H1 (cell line): Measurements from ENCODE around the gene INPPL1. TPM values are rescaled to one million over a fixed set of nuclear protein-coding genes. Genes with fewer than 3 reads are reported as not detected.

Experiments
- CTCF ChIA-PET: fragments of 300-600 bp; sonication (Branson Sonifier 250); formaldehyde crosslinking; loops from one replicate; lab custom pipeline; 2021; ENCODE audit not compliant: partially characterized antibody; lab: Charles Lee
- POLR2A ChIA-PET: fragments of 300-600 bp; sonication (Branson Sonifier 250); formaldehyde crosslinking; loops from one replicate; lab custom pipeline; 2021; ENCODE audit warnings: inconsistent platforms; ENCODE audit not compliant: partially characterized antibody; lab: Charles Lee
- DNase-seq, 2 experiments: peaks; one replicate each; pipeline versions ENCODE4 v3.0.0 to v3.0.0-alpha.2; 2010 to 2022; ENCODE audit warnings: low spot score in 2 of 2, low read depth in 1 of 2, mixed read lengths in 1 of 2
- FAIRE-seq: peaks from 2 replicates; lab custom pipeline; 2011; peaks lifted over from hg19 to GRCh38; lab: Jason Lieb, UNC
- H2AFZ ChIP-seq: 2 replicates; pipeline ENCODE4 v1.8.1; 2012; ENCODE audit warnings: low read length, inconsistent platforms
- H2AK5ac ChIP-seq: 2 replicates; pipeline ENCODE4 v1.6.1; 2013; ENCODE audit warnings: low read depth, low read length
- H2BK120ac ChIP-seq: replicated peaks from 2 replicates; pipeline ENCODE3; 2013; ENCODE audit warnings: low read depth, low read length, inconsistent platforms
- H2BK12ac ChIP-seq: 2 replicates; pipeline ENCODE4 v1.6.1; 2013; ENCODE audit warnings: low read depth, low read length
- H2BK15ac ChIP-seq: 2 replicates; pipeline ENCODE4 v1.6.1; 2013; ENCODE audit warnings: low read length
- H2BK20ac ChIP-seq: 2 replicates; pipeline ENCODE4 v1.6.1; 2013; ENCODE audit warnings: low read length
- H2BK5ac ChIP-seq: 2 replicates; pipeline ENCODE4 v1.6.1; 2013; ENCODE audit warnings: low read depth, low read length
- H3K14ac ChIP-seq: 2 replicates; pipeline ENCODE4 v1.6.1; 2013; ENCODE audit warnings: inconsistent platforms; ENCODE audit not compliant: insufficient read length
- H3K18ac ChIP-seq: 2 replicates; pipeline ENCODE4 v1.6.1; 2013; ENCODE audit warnings: low read length; ENCODE audit errors: extremely low read depth
- H3K23ac ChIP-seq: 2 replicates; pipeline ENCODE4 v1.6.1; 2013; ENCODE audit warnings: inconsistent platforms; ENCODE audit not compliant: insufficient read length
- H3K23me2 ChIP-seq: 2 replicates; pipeline ENCODE4 v1.6.1; 2013; ENCODE audit warnings: low read depth, low read length
- H3K27ac ChIP-seq: 2 replicates; pipeline ENCODE4 v1.6.1; 2011; ENCODE audit warnings: low read depth, low read length, inconsistent platforms
- H3K27me3 ChIP-seq, 4 experiments: replicated peaks in 1 of 4; 1 replicate in 1 of 4; 2 replicates in 3 of 4; pipeline versions ENCODE4 v1.6.1 to v1.8.1; 2011 to 2013; ENCODE audit warnings: low read length in 3 of 4, mild to moderate bottlenecking in 3 of 4, inconsistent platforms in 2 of 4, mixed read lengths in 2 of 4, moderate library complexity in 1 of 4; ENCODE audit not compliant: control insufficient read depth in 3 of 4, insufficient read depth in 3 of 4; ENCODE audit errors: extremely low read depth in 1 of 4
- H3K36me3 ChIP-seq, 4 experiments: 2 replicates each; pipeline versions ENCODE4 v1.6.1 to v1.8.1; 2011 to 2013; ENCODE audit warnings: mild to moderate bottlenecking in 4 of 4, low read length in 3 of 4, moderate library complexity in 2 of 4, control low read depth in 1 of 4, inconsistent platforms in 1 of 4; ENCODE audit not compliant: insufficient read depth in 4 of 4, control insufficient read depth in 2 of 4
- H3K4ac ChIP-seq: replicated peaks from 2 replicates; pipeline ENCODE3; 2013; ENCODE audit warnings: low read length, low read depth, mixed read lengths, inconsistent platforms; ENCODE audit not compliant: insufficient read length
- H3K4me1 ChIP-seq, 4 experiments: replicated peaks in 1 of 4; 1 replicate in 1 of 4; 2 replicates in 3 of 4; pipeline versions ENCODE4 v1.6.1 to v1.8.1; 2011 to 2013; ENCODE audit warnings: low read length in 3 of 4, inconsistent platforms in 2 of 4, mixed read lengths in 1 of 4; ENCODE audit not compliant: insufficient read depth in 4 of 4, control insufficient read depth in 3 of 4
- H3K4me2 ChIP-seq, 2 experiments: 2 replicates each; pipeline versions ENCODE4 v1.6.1 to v1.8.1; 2011 to 2013; ENCODE audit warnings: low read depth in 2 of 2, low read length in 2 of 2, control low read depth in 1 of 2, inconsistent platforms in 1 of 2, mild to moderate bottlenecking in 1 of 2; ENCODE audit not compliant: insufficient read depth in 1 of 2
- H3K4me3 ChIP-seq, 4 experiments: fragments of 200-600, 300-600 bp in 1 of 4; sonication (generic), shearing (Covaris generic), sonication (Bioruptor Twin) in 1 of 4; 2 replicates each; pipeline versions ENCODE4 v1.5.1 to v1.8.1; 2011 to 2016; ENCODE audit warnings: low read length in 4 of 4, low read depth in 3 of 4, control low read depth in 2 of 4, inconsistent platforms in 2 of 4, mild to moderate bottlenecking in 2 of 4, mixed read lengths in 1 of 4, moderate library complexity in 1 of 4; ENCODE audit not compliant: insufficient read depth in 2 of 4; ENCODE audit errors: extremely low read depth in 1 of 4
- H3K56ac ChIP-seq: replicated peaks from 2 replicates; pipeline ENCODE3; 2013; ENCODE audit warnings: low read depth, mild to moderate bottlenecking, mixed read lengths, low read length, inconsistent platforms; ENCODE audit not compliant: insufficient read length
- H3K79me1 ChIP-seq: 2 replicates; pipeline ENCODE4 v1.6.1; 2013; ENCODE audit warnings: low read depth, low read length, control low read depth
- H3K79me2 ChIP-seq, 2 experiments: 2 replicates each; pipeline versions ENCODE4 v1.6.1 to v1.8.1; 2012 to 2013; ENCODE audit warnings: low read length in 2 of 2, mild to moderate bottlenecking in 2 of 2, inconsistent platforms in 1 of 2; ENCODE audit not compliant: insufficient read depth in 2 of 2, control insufficient read depth in 1 of 2
- H3K9ac ChIP-seq, 4 experiments: replicated peaks in 1 of 4; 1 replicate in 1 of 4; 2 replicates in 3 of 4; pipeline versions ENCODE4 v1.6.1 to v1.8.1; 2011 to 2013; ENCODE audit warnings: low read depth in 3 of 4, low read length in 3 of 4, control low read depth in 2 of 4, mild to moderate bottlenecking in 2 of 4, moderate library complexity in 2 of 4, inconsistent platforms in 1 of 4; ENCODE audit errors: extremely low read depth in 1 of 4
- H3K9me3 ChIP-seq, 2 experiments: 2 replicates each; pipeline versions ENCODE4 v1.6.1 to v1.8.1; 2012 to 2013; ENCODE audit warnings: mild to moderate bottlenecking in 2 of 2, moderate library complexity in 2 of 2, control low read depth in 1 of 2, inconsistent platforms in 1 of 2, low read depth in 1 of 2, low read length in 1 of 2, mixed read lengths in 1 of 2; ENCODE audit not compliant: insufficient read depth in 2 of 2
- H4K20me1 ChIP-seq, 2 experiments: replicated peaks in 1 of 2; 2 replicates each; pipeline versions ENCODE3 to v1.8.1; 2011 to 2013; ENCODE audit warnings: inconsistent platforms in 2 of 2, low read length in 2 of 2, mild to moderate bottlenecking in 1 of 2; ENCODE audit not compliant: insufficient read depth in 2 of 2, control insufficient read depth in 1 of 2
- H4K5ac ChIP-seq: 2 replicates; pipeline ENCODE4 v1.6.1; 2013; ENCODE audit warnings: low read length, low read depth, mixed read lengths, inconsistent platforms; ENCODE audit not compliant: insufficient read length
- H4K8ac ChIP-seq: 2 replicates; pipeline ENCODE4 v1.8.0; 2013; ENCODE audit warnings: mild to moderate bottlenecking, moderate library complexity, low read length, inconsistent platforms; ENCODE audit not compliant: insufficient read depth; ENCODE audit errors: extremely low read depth
- H4K91ac ChIP-seq: replicated peaks from 2 replicates; pipeline ENCODE3; 2013; ENCODE audit warnings: low read length, mixed read lengths, inconsistent platforms; ENCODE audit not compliant: insufficient read length
- BRCA1 ChIP-seq: IDR thresholded peaks from 2 replicates; pipeline ENCODE4 v1.6.1; 2012; ENCODE audit warnings: low read depth, low read length, improper control_type of control experiment
- CEBPB ChIP-seq: IDR thresholded peaks from 2 replicates; pipeline ENCODE4 v1.6.1; 2012; ENCODE audit warnings: low read depth, low read length
- CHD2 ChIP-seq: IDR thresholded peaks from 2 replicates; pipeline ENCODE4 v1.6.1; 2012; ENCODE audit warnings: low read length, improper control_type of control experiment
- EP300 ChIP-seq, 2 experiments: IDR thresholded peaks; 1 replicate in 1 of 2; 2 replicates in 1 of 2; pipeline ENCODE4 v1.6.1; 2011 to 2012; ENCODE audit warnings: low read depth in 2 of 2, low read length in 2 of 2, mild to moderate bottlenecking in 2 of 2, borderline replicate concordance in 1 of 2, inconsistent platforms in 1 of 2, moderate library complexity in 1 of 2
- JUN ChIP-seq: IDR thresholded peaks from 2 replicates; pipeline ENCODE4 v1.6.1; 2011; ENCODE audit warnings: low read depth, mild to moderate bottlenecking, improper control_type of control experiment, low read length
- KDM5A ChIP-seq: fragments of 200-600 bp; IDR thresholded peaks from 2 replicates; pipeline ENCODE4 v1.7.1; 2012; ENCODE audit warnings: mild to moderate bottlenecking, low read length, inconsistent platforms, mixed read lengths
- MAFK ChIP-seq: IDR thresholded peaks from 2 replicates; pipeline ENCODE4 v1.6.1; 2012; ENCODE audit warnings: low read depth, mild to moderate bottlenecking, improper control_type of control experiment, low read length
- MAX ChIP-seq: IDR thresholded peaks from 2 replicates; pipeline ENCODE4 v1.6.1; 2012; ENCODE audit warnings: inconsistent platforms
- PHF8 ChIP-seq: fragments of 200-600 bp; sonication (generic); conservative IDR thresholded peaks from 2 replicates; pipeline ENCODE4 v1.7.1; 2012; ENCODE audit warnings: low read depth, mild to moderate bottlenecking, inconsistent platforms, low read length, moderate library complexity
- POU5F1 ChIP-seq: IDR thresholded peaks from 2 replicates; pipeline ENCODE4 v1.6.1; 2011; ENCODE audit warnings: low read depth, mild to moderate bottlenecking, low read length, moderate library complexity
- RBBP5 ChIP-seq: IDR thresholded peaks from 2 replicates; pipeline ENCODE4 v1.7.1; 2012; ENCODE audit warnings: low read depth, mild to moderate bottlenecking, inconsistent platforms, low read length, moderate library complexity, borderline replicate concordance
- RNF2 ChIP-seq: fragments of 200-900, 300-1000 bp; sonication (generic); IDR thresholded peaks from 2 replicates; pipeline ENCODE4 v1.7.1; 2016; ENCODE audit warnings: borderline replicate concordance, low read depth, mild to moderate bottlenecking, antibody characterized with exemption, low read length; ENCODE audit not compliant: poor library complexity, severe bottlenecking; ENCODE audit errors: missing control alignments
- SP2 ChIP-seq: IDR thresholded peaks from 2 replicates; pipeline ENCODE4 v1.6.1; 2012; ENCODE audit warnings: mild to moderate bottlenecking, low read length, inconsistent platforms
- SRF ChIP-seq: IDR thresholded peaks from 2 replicates; pipeline ENCODE4 v1.6.1; 2011; ENCODE audit warnings: mild to moderate bottlenecking, low read depth, low read length, moderate library complexity
- TBP ChIP-seq: IDR thresholded peaks from 2 replicates; pipeline ENCODE4 v1.6.1; 2011; ENCODE audit warnings: low read depth, low read length, improper control_type of control experiment
- WGBS, 2 experiments: shearing (Covaris generic) in 1 of 2; methylation state at CpG; one replicate each; pipeline versions ENCODE4 v1.1.6 to v1.1.7; 2013 to 2015; ENCODE audit warnings: low lambda C conversion rate in 2 of 2, mixed read lengths in 2 of 2, inconsistent platforms in 1 of 2, low coverage in 1 of 2, missing lambda C conversion rate in 1 of 2; ENCODE audit not compliant: insufficient replicate concordance in 2 of 2, insufficient coverage in 1 of 2, insufficient read length in 1 of 2; ENCODE audit errors: extremely low coverage in 1 of 2, missing lambda C conversion rate in 1 of 2; 5-methylcytosine and 5-hydroxymethylcytosine counted together
- polyA plus RNA-seq, 7 experiments: library from polyadenylated mRNA; depleted of rRNA in 3 of 7; stranded (reverse) in 5 of 7; unstranded in 2 of 7; fragments of >200 nt in 5 of 7; fragments of 200-250 nt in 2 of 7; gene quantifications; 1 replicate in 5 of 7; 2 replicates in 1 of 7; 4 replicates in 1 of 7; pipeline versions ENCODE4 v1.2.1 to v1.2.3, GENCODE V29; 2011 to 2013; ENCODE audit warnings: missing spikeins in 2 of 7, mixed read lengths in 2 of 7
- total RNA-seq: library from RNA; stranded (reverse); fragmentation: NEBNext Ultra II Directional; extraction: Animal tissue kit (Norgen Biotek cat#: 25700); gene quantifications from 2 replicates; pipeline ENCODE4 v1.2.1, GENCODE V29; 2021

INPPL1 gene
- total and polyA plus RNA-seq, 2 of the 8 experiments (the other 6 are each of a cell fraction or from before 2014, with no cell fraction given) = 54.5 to 79.5 TPM

GRCh38 chr11:72257570-72257969 lies 33.0 kb downstream of the INPPL1 start:
- no peak for FAIRE-seq
- Histone ChIP-seq H3K9ac (no peak overlapping the region), H3K4me1 (peaks cover 0 to 4% (median 0%) of the 10 kb centered on the region in 4 experiments; a peak in 1 of 7 replicates), H3K79me1 (no peaks in the 10 kb centered on the region), H3K18ac (no peak overlapping the region), H2AK5ac (no peak overlapping the region), H2BK20ac (no peak overlapping the region), H3K56ac (no peak overlapping the region), H2BK15ac (no peak overlapping the region), H3K14ac (no peak overlapping the region), H3K4me3 (no peak overlapping the region), H2AFZ (no peak overlapping the region), H3K4me2 (no peak overlapping the region), H4K5ac (no peak overlapping the region), H4K91ac (no peak overlapping the region), H4K20me1 (no peaks in the 10 kb centered on the region), H3K9me3 (0 out of 4 replicates have a peak, but pooled peaks cover 0 to 5% of the 10 kb centered on the region in 2 experiments)
- DNase-seq = no peak
- CTCF ChIA-PET = interaction anchor here (1.6 to 2.1 kb wide), 2 partner anchors 9 to 13 kb away, joined by 4 to 8 read pairs; no protein-coding TSS in a partner anchor
- WGBS, 2 experiments = 85% methylated on average over 2 of the region's 2 CpGs; no CpG with 5 or more reads in 1 of the 2 experiments
- POLR2A ChIA-PET = no interaction called here
- no peak for TF ChIP-seq EP300 (IDR thresholded peaks at IDR 0.05; ENCODE audit: borderline replicate concordance in 1 of 2, low read depth in 2 of 2, low read length in 2 of 2)
- TF ChIP-seq RBBP5 = no peak
- TF ChIP-seq CEBPB = no peak
- TF ChIP-seq SP2 = no peak
- no peak for TF ChIP-seq PHF8
- no peak for TF ChIP-seq POU5F1
- no peak for TF ChIP-seq SRF
- TF ChIP-seq TBP = no peak
- no peak for TF ChIP-seq BRCA1
- no peak for TF ChIP-seq RNF2
- TF ChIP-seq MAFK = no peak
- TF ChIP-seq CHD2 = no peak
- TF ChIP-seq JUN = no peak
- TF ChIP-seq MAX = no peak
- no peak for TF ChIP-seq KDM5A
- TF ChIP-seq, all 59 proteins: peak for 0
- H3K79me2 ChIP-seq = no peaks in the 10 kb centered on the region
- no peaks in the 10 kb centered on the region for H3K36me3 ChIP-seq
- no peak overlapping the region for H3K23ac ChIP-seq
- no peak overlapping the region for H2BK12ac ChIP-seq
- no peaks in the 10 kb centered on the region for H3K27me3 ChIP-seq
- no peaks in the 10 kb centered on the region for H3K23me2 ChIP-seq
- no peak overlapping the region for H2BK120ac ChIP-seq
- no peak overlapping the region for H2BK5ac ChIP-seq
- no peak overlapping the region for H4K8ac ChIP-seq
- no peak overlapping the region for H3K27ac ChIP-seq
- H3K4ac ChIP-seq = no peak overlapping the region
